ENCODE measurements around the gene SORL1-AS1.

SORL1-AS1 gene

DNA sequence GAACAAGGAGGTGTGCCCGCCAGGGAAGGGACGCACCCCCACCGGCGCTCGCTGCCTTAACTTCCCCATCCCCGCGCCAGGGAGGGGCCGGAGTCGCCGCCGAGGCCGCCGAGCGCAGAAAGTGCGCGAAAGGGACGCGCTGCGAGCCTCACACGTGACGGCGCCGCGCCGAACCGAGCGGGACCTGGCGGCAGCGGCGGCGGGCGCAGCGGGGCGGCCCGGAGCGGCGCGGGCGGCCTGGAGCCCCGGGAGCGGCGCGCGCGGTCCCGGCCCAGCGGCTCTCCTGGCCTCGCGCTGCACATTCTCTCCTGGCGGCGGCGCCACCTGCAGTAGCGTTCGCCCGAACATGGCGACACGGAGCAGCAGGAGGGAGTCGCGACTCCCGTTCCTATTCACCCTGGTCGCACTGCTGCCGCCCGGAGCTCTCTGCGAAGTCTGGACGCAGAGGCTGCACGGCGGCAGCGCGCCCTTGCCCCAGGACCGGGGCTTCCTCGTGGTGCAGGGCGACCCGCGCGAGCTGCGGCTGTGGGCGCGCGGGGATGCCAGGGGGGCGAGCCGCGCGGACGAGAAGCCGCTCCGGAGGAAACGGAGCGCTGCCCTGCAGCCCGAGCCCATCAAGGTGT is 670 bp downstream of the SORL1-AS1 start, which contains the start of gene SORL1:
SORL1 (plus strand) TSS at position 329 of the 623 bp plus-strand sequence; CDS start at position 347, 18 bp downstream.
- no peak for DNase-seq (ENCODE audit: low spot score)

- DNase-seq (ENCODE audit: low spot score), result no peak
Observed at GRCh38 chr11:121451178-121451985, 1.4 kb downstream of the SORL1-AS1 start.

DNA sequence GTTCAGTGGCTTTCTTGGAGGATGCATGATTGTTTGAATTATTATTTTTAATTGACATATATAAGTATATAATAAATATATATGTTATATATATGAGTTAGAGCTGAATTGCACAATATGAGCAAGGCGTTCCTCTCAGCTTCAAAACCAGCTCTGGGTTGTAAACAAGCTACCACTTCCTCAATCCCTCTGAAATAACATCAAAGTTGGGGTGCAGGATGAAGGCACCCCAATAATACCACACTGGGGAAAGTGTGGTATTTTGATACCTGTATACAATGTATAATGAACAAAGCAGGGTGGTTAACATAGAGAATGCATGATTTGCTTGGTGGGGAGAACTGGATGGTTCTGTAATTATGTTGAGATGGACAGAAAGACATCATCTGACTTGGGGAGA is 2.4 kb downstream of the SORL1-AS1 start:
- DNase-seq (ENCODE audit: low spot score), result no peak

- no peak for DNase-seq (ENCODE audit: low spot score)
Observed at GRCh38 chr11:121449626-121450025, 3.1 kb downstream of the SORL1-AS1 start.

- no peak for DNase-seq (ENCODE audit: low spot score)
Observed at GRCh38 chr11:121449123-121449522, 3.6 kb downstream of the SORL1-AS1 start.

DNA sequence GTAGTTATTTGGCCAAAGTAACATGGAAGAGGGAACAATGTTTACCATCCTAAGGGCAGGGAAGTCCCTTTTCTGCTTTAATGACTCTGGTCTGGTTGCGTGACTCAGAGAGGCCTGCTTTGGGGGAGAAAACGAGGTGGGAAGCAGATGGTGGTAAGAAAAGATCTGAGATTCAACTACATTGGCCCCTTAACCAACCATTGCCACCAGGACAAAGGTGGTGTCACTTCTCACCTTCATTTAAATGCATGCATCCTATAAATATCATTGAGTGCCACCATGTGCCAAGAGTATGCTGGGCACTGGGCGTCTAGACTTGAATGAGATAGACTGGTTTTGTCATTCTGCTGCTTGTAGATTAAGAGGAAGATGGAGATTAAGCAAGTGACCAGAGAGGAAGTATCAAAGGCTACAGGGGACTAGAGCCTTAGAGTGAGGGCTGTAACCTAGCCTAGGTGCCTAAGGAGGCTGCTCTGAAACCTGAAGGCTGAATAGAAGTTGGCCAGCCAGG is 4.3 kb downstream of the SORL1-AS1 start:
- DNase-seq (ENCODE audit: low spot score), result no peak

GRCh38 chr11:121448011-121448410 is 4.8 kb downstream of the SORL1-AS1 start:
- no peak for DNase-seq (ENCODE audit: low spot score)

GRCh38 chr11:121446752-121447156 is 6.0 kb downstream of the SORL1-AS1 start:
- no peak for DNase-seq (ENCODE audit: low spot score)

- no peak for DNase-seq (ENCODE audit: low spot score)
Observed at GRCh38 chr11:121445071-121445768, 7.5 kb downstream of the SORL1-AS1 start.

GRCh38 chr11:121444526-121444925 is 8.2 kb downstream of the SORL1-AS1 start:
- DNase-seq (ENCODE audit: low spot score), result no peak

- no peak for DNase-seq (ENCODE audit: low spot score)
Observed at GRCh38 chr11:121443688-121444275, 9.0 kb downstream of the SORL1-AS1 start.

DNA sequence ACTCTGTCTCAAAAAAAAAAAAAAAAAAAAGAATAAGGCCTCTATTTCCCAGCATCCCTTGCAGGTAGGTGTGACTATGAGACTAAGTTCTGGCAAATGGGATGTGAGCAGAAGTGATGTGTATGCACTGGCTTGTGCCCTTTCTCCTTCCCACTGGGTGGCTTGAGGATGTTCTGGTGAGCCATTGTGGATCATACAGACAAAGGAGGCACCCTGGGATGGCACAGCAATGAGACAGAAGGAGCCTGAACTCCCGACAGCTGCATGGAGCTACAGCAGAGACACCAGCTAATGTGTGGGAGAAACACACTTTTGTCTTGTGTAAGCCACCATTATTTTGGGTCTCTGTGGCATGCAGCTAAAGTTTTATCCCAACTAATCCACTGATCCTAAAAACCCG is 11.2 kb downstream of the SORL1-AS1 start:
- no peak for DNase-seq (ENCODE audit: low spot score)

DNA sequence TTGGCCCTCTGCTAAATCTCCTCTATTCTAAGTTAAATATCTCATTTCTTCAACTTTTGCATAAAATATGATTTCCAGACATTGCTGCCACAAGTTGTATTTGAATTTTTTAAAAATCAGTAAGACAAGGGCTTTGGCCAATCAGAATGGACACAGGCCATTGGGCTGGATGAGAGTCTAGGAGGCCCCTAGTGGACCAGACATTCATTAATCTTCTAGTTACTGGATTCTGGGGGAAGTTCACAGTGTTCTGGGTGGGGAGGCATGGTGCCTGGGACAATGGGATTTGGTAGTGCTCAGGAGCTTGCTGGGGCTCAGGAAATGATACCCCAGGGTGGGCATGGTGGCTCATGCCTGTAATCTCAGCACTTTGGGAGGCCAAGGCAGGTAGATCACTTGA is 13.0 kb downstream of the SORL1-AS1 start:
- DNase-seq (ENCODE audit: low spot score), result no peak

- DNase-seq (ENCODE audit: low spot score), result no peak
Observed at GRCh38 chr11:121439337-121439736, 13.4 kb downstream of the SORL1-AS1 start.

DNA sequence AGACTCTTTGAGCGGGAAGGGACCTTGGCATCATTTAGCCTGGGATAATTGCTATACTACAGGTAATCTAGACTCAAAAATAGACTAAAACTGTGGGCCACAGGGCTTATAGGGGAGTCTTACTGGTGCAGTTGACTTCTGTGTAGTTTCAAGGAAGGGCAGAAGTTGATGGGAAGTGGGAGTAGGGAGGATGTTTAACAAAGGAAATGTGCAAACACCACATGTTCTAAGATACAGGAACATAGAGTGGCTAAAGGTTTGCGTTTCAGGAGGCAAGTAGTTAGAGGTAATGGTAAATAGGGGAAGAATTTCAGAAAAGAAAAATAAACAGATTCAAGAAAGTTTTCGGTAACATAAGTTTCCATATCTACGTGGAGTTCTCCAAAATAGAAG is 15.1 kb downstream of the SORL1-AS1 start:
- DNase-seq (ENCODE audit: low spot score), result no peak

DNA sequence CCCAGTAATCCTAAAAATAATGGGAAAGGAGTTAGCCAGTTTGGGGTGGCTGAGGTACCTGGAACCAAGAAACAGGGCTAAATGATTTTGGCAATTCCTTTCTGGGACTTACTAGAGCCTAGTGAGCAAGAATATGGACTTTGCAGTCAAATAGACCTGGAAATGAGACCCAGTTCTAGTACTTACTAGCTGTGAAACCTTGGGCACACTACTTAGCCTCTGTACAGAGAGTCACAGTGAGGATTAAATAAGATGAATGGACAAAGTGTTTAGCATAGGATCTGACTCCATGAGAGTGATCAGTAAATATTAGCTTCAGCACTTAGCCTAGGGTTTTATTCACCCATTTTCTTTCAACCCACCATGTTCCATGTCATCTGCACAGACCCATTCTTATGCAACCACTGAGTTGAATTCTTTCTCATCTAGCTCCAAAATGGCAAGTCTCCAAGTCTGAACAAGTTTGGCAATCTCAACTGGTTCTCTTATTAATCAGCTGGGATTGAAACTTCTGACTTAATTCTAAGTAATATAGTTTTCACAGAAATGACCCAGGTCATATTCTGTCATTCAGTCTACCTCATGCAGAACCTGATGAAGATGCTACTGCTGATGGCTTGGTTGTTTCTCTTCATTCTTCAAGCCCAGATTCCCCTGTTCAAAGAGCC is 15.6 kb downstream of the SORL1-AS1 start:
- no peak for DNase-seq (ENCODE audit: low spot score)

DNA sequence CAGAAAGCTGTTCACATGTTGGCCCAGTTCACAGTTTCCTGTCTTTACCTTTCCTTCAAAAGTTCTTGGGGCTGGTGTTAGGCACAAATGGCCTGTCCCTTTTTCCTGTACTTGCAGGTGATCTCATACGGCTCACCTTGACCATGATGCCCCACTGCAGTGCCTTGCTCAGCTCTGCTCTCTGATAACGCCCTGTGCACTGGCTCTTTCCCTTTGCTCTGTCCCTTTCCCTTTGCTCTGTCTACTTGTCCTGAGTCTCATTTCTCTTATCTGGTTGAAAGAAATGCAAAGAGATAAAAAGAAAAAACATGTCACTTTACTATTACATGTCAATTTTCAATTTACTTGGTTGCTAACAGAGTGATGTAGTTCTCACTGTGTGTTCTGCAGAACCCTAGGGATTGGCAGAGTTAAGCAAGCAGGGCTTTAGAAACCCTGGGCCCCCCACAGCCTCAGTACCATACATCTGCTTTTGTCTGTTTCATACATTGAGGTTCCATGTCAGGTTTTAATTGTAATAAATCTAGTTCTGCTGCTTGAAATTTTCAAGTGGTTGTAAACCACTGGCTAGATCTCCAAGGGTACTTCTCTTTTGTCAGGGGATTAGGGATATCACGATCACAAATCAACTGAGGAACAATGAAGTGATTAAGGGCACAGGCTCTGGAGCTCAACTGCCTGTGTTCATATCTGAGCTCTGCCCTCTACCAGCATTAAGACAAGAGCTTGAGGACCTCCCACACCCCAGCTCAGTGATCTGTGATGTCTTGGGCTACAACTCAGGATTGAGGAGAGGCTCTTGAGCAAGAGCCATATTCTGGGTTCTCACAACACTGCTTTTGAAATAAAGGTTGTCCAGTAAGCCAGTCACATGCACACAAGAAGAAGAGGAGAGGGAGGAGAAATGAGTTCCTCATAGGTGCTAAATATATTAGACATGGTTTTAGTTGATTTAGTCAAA is 16.9 kb downstream of the SORL1-AS1 start:
- DNase-seq (ENCODE audit: low spot score), result no peak

GRCh38 chr11:121435132-121435531 is 17.6 kb downstream of the SORL1-AS1 start:
- DNase-seq (ENCODE audit: low spot score), result no peak

- no peak for DNase-seq (ENCODE audit: low spot score)
Observed at GRCh38 chr11:121431820-121432526, 20.8 kb downstream of the SORL1-AS1 start.

All from mesenteric fat pad (tissue), 1 donor.